ENCODE measurements around the gene DNAJB4.

DNA sequence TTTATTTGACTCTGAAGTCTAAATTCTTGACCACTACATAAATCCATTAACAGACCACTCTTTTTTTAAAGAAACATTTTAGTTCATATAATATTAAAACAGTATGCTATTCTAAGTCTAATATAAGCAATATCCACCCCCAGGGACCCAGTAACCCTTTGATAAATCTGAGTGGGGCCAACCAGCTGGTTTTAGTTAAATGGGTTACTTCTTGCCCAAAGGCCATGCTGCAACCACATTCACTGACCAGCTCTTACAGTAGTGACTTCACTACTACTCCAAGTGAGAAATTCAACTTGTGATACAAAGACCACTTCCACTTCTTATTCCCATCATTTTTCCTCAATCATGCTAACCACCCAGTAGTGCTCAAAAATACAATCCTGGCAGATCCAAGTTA lies 46.3 kb upstream of the DNAJB4 start:
- no peak for TF ChIP-seq CTCF (IDR thresholded peaks at IDR 0.05)
- no peak for TF ChIP-seq EP300 (IDR thresholded peaks at IDR 0.05)
